ENCODE data around the gene KIAA1191. TPM values are rescaled to one million over a fixed set of nuclear protein-coding genes. Genes with fewer than 3 reads are reported as not detected.
A peak's percentile ranks its signal among the peaks of the same experiment; 100 is the strongest.

Gene KIAA1191
- total and polyA plus RNA-seq, 9 donors: 35.0 to 74.6 (median 62.8) TPM

GRCh38 chr5:176383248-176383905 lies 21.8 kb upstream of the KIAA1191 start:
- Histone ChIP-seq H3K4me3 (ENCODE audit: low read length) (no peak overlapping the region), H3K27ac (ENCODE audit: low read length) (no peak overlapping the region), H3K27me3 (ENCODE audit: control insufficient read depth, insufficient read depth, low read length) (no peaks in the 10 kb centered on the region), H3K36me3 (ENCODE audit: control insufficient read depth, insufficient read depth, low read length) (peaks cover 58% of the 10 kb centered on the region), H3K9me3 (replicated peaks; ENCODE audit: control insufficient read depth, low read depth, low read length) (no peaks in the 10 kb centered on the region), H3K4me1 (ENCODE audit: control insufficient read depth, insufficient read depth, low read length) (peaks cover 8% of the 10 kb centered on the region)
- no peak for DNase-seq
- 80% methylated on average over 8 of the region's 15 CpGs for WGBS (ENCODE audit: insufficient coverage)

- no peaks in the 10 kb centered on the region for H3K27me3 ChIP-seq (ENCODE audit: control insufficient read depth, insufficient read depth, low read length)
- no peaks in the 10 kb centered on the region for H3K9me3 ChIP-seq (replicated peaks; ENCODE audit: control insufficient read depth, low read depth, low read length)
- H3K36me3 ChIP-seq (ENCODE audit: control insufficient read depth, insufficient read depth, low read length): peaks cover 61% of the 10 kb centered on the region
- no peak overlapping the region for H3K27ac ChIP-seq (ENCODE audit: low read length)
- H3K4me3 ChIP-seq (ENCODE audit: low read length): no peak overlapping the region
- H3K4me1 ChIP-seq (ENCODE audit: control insufficient read depth, insufficient read depth, low read length): peaks cover 8% of the 10 kb centered on the region
- WGBS (ENCODE audit: insufficient coverage): 78% methylated on average over 2 of the region's 3 CpGs
- DNase-seq: no peak
Measured at GRCh38 chr5:176382721-176383120, 21.2 kb upstream of the KIAA1191 start.

GRCh38 chr5:176381979-176382378 lies 20.4 kb upstream of the KIAA1191 start:
- no peak overlapping the region for H3K27ac ChIP-seq (ENCODE audit: low read length)

GRCh38 chr5:176381423-176381822 lies 19.9 kb upstream of the KIAA1191 start:
- Histone ChIP-seq H3K27ac (ENCODE audit: low read length) (no peak overlapping the region), H3K9me3 (replicated peaks; ENCODE audit: control insufficient read depth, low read depth, low read length) (no peaks in the 10 kb centered on the region), H3K4me3 (ENCODE audit: low read length) (no peak overlapping the region), H3K27me3 (ENCODE audit: control insufficient read depth, insufficient read depth, low read length) (no peaks in the 10 kb centered on the region), H3K4me1 (ENCODE audit: control insufficient read depth, insufficient read depth, low read length) (no peaks in the 10 kb centered on the region), H3K36me3 (ENCODE audit: control insufficient read depth, insufficient read depth, low read length) (peaks cover 59% of the 10 kb centered on the region)
- 95% methylated on average over 2 of the region's 3 CpGs for WGBS (ENCODE audit: insufficient coverage)
- no peak for DNase-seq

More at GRCh38 chr5:176381979-176382378, 20.4 kb upstream of the KIAA1191 start:
- no peak for DNase-seq
- Histone ChIP-seq H3K27me3 (ENCODE audit: control insufficient read depth, insufficient read depth, low read length) (no peaks in the 10 kb centered on the region), H3K4me1 (ENCODE audit: control insufficient read depth, insufficient read depth, low read length) (peaks cover 3% of the 10 kb centered on the region), H3K36me3 (ENCODE audit: control insufficient read depth, insufficient read depth, low read length) (peaks cover 62% of the 10 kb centered on the region), H3K9me3 (replicated peaks; ENCODE audit: control insufficient read depth, low read depth, low read length) (no peaks in the 10 kb centered on the region), H3K4me3 (ENCODE audit: low read length) (no peak overlapping the region)
- WGBS (ENCODE audit: insufficient coverage): 67% methylated on average over 1 of the region's 3 CpGs

GRCh38 chr5:176379881-176380280 lies 18.3 kb upstream of the KIAA1191 start:
- Histone ChIP-seq H3K27me3 (ENCODE audit: control insufficient read depth, insufficient read depth, low read length) (no peaks in the 10 kb centered on the region), H3K9me3 (replicated peaks; ENCODE audit: control insufficient read depth, low read depth, low read length) (no peaks in the 10 kb centered on the region), H3K36me3 (ENCODE audit: control insufficient read depth, insufficient read depth, low read length) (peaks cover 52% of the 10 kb centered on the region), H3K4me1 (ENCODE audit: control insufficient read depth, insufficient read depth, low read length) (no peaks in the 10 kb centered on the region), H3K27ac (ENCODE audit: low read length) (no peak overlapping the region), H3K4me3 (ENCODE audit: low read length) (no peak overlapping the region)
- 83% methylated on average over 2 of the region's 3 CpGs for WGBS (ENCODE audit: insufficient coverage)
- DNase-seq: no peak

GRCh38 chr5:176373100-176373818 lies 11.7 kb upstream of the KIAA1191 start:
- H3K4me1 ChIP-seq (ENCODE audit: control insufficient read depth, insufficient read depth, low read length): no peaks in the 10 kb centered on the region
- H3K36me3 ChIP-seq (ENCODE audit: control insufficient read depth, insufficient read depth, low read length): peaks cover 40% of the 10 kb centered on the region
- 52% methylated on average over 4 of the region's 7 CpGs for WGBS (ENCODE audit: insufficient coverage)
- DNase-seq: peak; percentile 71
- no peak overlapping the region for H3K27ac ChIP-seq (ENCODE audit: low read length)
- H3K27me3 ChIP-seq (ENCODE audit: control insufficient read depth, insufficient read depth, low read length): no peaks in the 10 kb centered on the region
- no peak overlapping the region for H3K4me3 ChIP-seq (ENCODE audit: low read length)
- H3K9me3 ChIP-seq (replicated peaks; ENCODE audit: control insufficient read depth, low read depth, low read length): no peaks in the 10 kb centered on the region

- H3K36me3 ChIP-seq (ENCODE audit: control insufficient read depth, insufficient read depth, low read length): peaks cover 50% of the 10 kb centered on the region
- no peak overlapping the region for H3K27ac ChIP-seq (ENCODE audit: low read length)
- no peaks in the 10 kb centered on the region for H3K4me1 ChIP-seq (ENCODE audit: control insufficient read depth, insufficient read depth, low read length)
- no peak overlapping the region for H3K4me3 ChIP-seq (ENCODE audit: low read length)
- 92% methylated on average over 10 of the region's 13 CpGs for WGBS (ENCODE audit: insufficient coverage)
- no peaks in the 10 kb centered on the region for H3K27me3 ChIP-seq (ENCODE audit: control insufficient read depth, insufficient read depth, low read length)
- H3K9me3 ChIP-seq (replicated peaks; ENCODE audit: control insufficient read depth, low read depth, low read length): no peaks in the 10 kb centered on the region
- DNase-seq: no peak
Measured at GRCh38 chr5:176371621-176372539, 10.3 kb upstream of the KIAA1191 start.

- Histone ChIP-seq H3K27ac (ENCODE audit: low read length) (no peak overlapping the region), H3K27me3 (ENCODE audit: control insufficient read depth, insufficient read depth, low read length) (no peaks in the 10 kb centered on the region), H3K4me3 (ENCODE audit: low read length) (no peak overlapping the region), H3K9me3 (replicated peaks; ENCODE audit: control insufficient read depth, low read depth, low read length) (no peaks in the 10 kb centered on the region), H3K36me3 (ENCODE audit: control insufficient read depth, insufficient read depth, low read length) (peaks cover 50% of the 10 kb centered on the region), H3K4me1 (ENCODE audit: control insufficient read depth, insufficient read depth, low read length) (peaks cover 7% of the 10 kb centered on the region)
- no peak for DNase-seq
- 100% methylated on average over 1 of the region's 8 CpGs for WGBS (ENCODE audit: insufficient coverage)
Measured at GRCh38 chr5:176369934-176370711, 8.6 kb upstream of the KIAA1191 start.

- H3K4me3 ChIP-seq (ENCODE audit: low read length): no peak overlapping the region
- no peak overlapping the region for H3K27ac ChIP-seq (ENCODE audit: low read length)
- no peaks in the 10 kb centered on the region for H3K9me3 ChIP-seq (replicated peaks; ENCODE audit: control insufficient read depth, low read depth, low read length)
- no peak for DNase-seq
- no peaks in the 10 kb centered on the region for H3K27me3 ChIP-seq (ENCODE audit: control insufficient read depth, insufficient read depth, low read length)
- peaks cover 50% of the 10 kb centered on the region for H3K36me3 ChIP-seq (ENCODE audit: control insufficient read depth, insufficient read depth, low read length)
- H3K4me1 ChIP-seq (ENCODE audit: control insufficient read depth, insufficient read depth, low read length): peaks cover 10% of the 10 kb centered on the region
- WGBS (ENCODE audit: insufficient coverage): 93% methylated on average over 9 of the region's 13 CpGs
Measured at GRCh38 chr5:176368726-176369125, 7.2 kb upstream of the KIAA1191 start.

All from muscle of leg (tissue), 11 donors.